B cell (primary cell): ENCODE results near the gene EIF3D.
A peak's percentile ranks its signal among the peaks of the same experiment; 100 is the strongest.

Experiments
- EZH2 ChIP-seq: IDR thresholded peaks from 2 replicates; pipeline ENCODE4 v1.6.1; 2012; ENCODE audit warnings: borderline replicate concordance, low read depth, mild to moderate bottlenecking, moderate library complexity, low read length; ENCODE audit not compliant: insufficient read depth, poor library complexity, severe bottlenecking
- TF ChIP-seq, protein P1 (sequence below): fragments of 200-600 bp; IDR thresholded peaks from one replicate; pipeline ENCODE4 v1.8.0; 2022; ENCODE audit warnings: antibody characterized with exemption, mild to moderate bottlenecking

DNA sequence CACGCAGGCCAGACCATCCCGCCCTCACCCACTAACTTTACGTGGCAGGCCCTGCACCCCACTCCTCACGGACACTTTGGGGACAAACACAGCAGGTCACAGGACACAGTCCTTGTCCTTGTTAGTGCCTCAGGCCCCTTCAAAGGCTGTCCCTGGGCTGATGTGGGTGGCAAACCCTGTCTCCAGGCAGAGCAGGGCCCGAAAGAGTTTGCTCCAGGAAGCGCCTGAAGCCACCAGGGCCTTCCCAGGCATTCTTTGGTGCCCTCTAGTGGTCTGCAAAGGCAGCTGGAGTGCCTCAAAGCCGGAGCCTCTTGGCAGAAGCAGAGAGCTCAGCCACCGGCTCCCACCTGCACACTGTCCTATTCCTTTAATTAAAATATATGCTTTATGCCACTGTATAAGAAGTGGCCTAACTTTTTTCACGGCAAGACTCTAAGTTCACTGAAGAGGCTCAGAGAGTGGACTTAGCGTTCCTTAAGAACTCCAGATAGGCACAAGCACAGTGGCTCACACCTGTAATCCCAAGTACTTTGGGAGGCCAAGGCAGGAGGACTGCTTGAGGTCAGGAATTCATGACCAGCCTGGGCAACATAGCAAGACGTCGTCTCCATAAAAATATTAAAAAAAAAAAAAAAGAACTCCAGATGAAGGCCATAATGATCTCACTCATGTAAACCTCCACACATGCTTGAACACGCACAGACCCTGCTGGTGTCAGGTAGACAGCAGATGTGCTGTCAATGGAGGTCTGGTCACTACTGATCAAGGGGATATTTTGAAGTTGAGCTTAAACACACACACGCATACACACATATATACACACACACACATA is 58.6 kb downstream of the EIF3D start:
- TF ChIP-seq, protein P1, sequence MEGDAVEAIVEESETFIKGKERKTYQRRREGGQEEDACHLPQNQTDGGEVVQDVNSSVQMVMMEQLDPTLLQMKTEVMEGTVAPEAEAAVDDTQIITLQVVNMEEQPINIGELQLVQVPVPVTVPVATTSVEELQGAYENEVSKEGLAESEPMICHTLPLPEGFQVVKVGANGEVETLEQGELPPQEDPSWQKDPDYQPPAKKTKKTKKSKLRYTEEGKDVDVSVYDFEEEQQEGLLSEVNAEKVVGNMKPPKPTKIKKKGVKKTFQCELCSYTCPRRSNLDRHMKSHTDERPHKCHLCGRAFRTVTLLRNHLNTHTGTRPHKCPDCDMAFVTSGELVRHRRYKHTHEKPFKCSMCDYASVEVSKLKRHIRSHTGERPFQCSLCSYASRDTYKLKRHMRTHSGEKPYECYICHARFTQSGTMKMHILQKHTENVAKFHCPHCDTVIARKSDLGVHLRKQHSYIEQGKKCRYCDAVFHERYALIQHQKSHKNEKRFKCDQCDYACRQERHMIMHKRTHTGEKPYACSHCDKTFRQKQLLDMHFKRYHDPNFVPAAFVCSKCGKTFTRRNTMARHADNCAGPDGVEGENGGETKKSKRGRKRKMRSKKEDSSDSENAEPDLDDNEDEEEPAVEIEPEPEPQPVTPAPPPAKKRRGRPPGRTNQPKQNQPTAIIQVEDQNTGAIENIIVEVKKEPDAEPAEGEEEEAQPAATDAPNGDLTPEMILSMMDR, result peak; percentile 96
- no peak for TF ChIP-seq EZH2
